CD4-positive, alpha-beta T cell treated with Interleukin-21 for 1 hour (primary cell): Measurements from ENCODE around the gene FAM153A.
"Not testable (repeated sequence)": the region's sequence is repeated elsewhere in the genome, so short reads cannot be mapped to it uniquely, and the experiment has no call there.

Experiments
- DNase-seq: peaks from one replicate; pipeline ENCODE4 v3.0.0-alpha.2; 2020

Gene FAM153A

DNA sequence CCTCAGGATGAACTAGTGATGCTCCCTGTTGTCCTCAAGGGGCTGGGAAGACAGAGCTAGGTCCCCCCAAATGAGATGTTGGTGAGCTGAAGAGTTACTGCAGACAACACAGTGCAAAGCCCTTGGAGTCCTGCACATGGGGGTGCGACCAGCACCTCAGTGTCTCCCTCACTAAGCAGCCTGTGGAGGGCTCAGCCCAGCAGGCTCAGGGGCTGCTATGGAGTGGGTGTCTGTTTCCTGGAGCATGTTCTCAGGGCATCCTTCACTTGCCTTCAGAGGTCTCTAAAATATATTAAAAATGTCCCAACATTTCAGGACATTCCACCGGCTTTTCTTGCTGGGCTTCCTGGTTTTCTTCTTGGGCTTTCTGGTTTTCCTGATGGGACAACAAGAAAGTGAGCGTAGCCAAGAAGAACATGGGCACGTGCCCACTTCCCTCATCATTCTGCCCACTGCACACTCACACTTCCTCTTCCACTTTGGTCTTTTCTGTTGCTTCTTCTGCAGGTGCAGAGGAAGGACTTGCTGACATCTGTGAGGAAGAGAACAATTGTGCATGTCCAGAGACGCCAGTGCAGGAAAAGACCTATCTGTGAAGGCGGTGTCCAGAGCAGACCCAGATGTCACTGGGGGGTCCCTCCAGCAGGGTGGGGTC is 58.7 kb downstream of the FAM153A start:
- not testable (repeated sequence) for DNase-seq

DNA sequence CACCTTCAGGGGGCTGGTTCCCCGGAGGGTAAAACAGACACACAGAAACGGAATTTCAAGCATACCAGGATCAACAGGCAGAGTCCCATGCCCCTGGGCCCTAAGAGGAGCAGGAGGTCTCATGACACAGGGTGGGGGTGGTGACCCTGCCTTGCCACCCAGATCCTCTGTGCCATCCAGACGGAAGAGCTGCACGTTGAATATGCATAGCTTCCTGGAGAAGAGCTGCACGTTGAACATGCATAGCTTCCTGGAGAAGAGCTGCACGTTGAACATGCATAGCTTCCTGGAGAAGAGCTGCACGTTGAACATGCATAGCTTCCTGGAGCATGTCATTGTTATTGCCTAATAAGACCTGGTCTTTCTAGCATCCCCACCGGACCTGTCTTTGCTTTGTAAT is 59.9 kb downstream of the FAM153A start:
- DNase-seq = not testable (repeated sequence)

GRCh38 chr5:177719989-177720388 is 62.7 kb downstream of the FAM153A start:
- DNase-seq = not testable (repeated sequence)

DNA sequence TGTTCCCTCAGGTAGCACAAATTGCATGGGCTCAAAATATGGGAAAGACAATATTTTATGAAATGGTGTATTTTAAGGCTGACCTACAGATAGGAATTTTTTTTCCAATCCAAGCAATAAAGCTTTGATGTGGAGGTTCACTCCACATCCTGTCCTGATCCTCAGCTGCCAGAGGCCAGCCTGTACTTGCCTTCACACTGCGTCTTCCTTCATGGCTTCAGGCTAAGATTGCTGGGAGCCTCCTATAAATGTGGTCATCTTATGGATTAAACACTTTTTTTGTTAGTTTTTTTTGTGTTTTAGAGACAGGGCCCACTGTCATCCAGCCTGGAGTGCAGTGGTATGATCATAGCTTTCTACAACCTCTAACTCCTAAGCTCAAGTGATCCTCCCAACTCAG is 67.3 kb downstream of the FAM153A start:
- not testable (repeated sequence) for DNase-seq

DNA sequence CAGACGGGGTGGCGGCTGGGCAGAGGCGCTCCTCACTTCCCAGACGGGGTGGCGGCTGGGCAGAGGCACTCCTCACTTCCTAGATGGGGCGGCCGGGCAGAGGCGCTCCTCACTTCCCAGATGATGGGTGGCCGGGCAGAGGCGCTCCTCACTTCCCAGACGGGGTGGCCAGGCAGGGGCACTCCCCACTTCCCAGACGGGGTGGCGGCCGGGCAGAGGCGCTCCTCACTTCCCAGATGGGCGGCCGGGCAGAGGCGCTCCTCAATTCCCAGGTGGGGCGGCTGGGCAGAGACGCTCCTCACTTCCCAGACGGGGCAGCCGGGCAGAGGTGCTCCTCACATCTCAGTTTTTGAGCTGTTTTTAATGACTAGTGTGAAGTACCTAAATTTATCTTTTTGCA is 86.6 kb downstream of the FAM153A start:
- DNase-seq = not testable (repeated sequence)

- not testable (repeated sequence) for DNase-seq
Measured at GRCh38 chr5:177695356-177695930, 87.3 kb downstream of the FAM153A start.

DNA sequence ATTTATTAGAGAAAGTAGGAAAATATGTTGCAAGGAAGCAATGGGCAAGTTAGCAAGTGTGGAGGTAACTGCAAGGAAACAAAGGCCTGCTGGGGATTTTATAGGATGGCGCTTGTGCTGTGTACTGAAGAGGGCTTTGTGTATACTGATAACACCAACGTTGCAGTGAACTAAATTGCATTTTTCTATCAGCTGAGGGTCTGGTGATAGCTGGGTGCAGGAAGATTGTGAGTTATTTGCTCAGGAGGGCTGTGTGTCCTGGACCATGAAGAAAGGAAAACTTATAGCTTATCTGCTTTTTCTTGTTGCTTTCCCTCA is 88.2 kb downstream of the FAM153A start:
- DNase-seq = not testable (repeated sequence)

DNA sequence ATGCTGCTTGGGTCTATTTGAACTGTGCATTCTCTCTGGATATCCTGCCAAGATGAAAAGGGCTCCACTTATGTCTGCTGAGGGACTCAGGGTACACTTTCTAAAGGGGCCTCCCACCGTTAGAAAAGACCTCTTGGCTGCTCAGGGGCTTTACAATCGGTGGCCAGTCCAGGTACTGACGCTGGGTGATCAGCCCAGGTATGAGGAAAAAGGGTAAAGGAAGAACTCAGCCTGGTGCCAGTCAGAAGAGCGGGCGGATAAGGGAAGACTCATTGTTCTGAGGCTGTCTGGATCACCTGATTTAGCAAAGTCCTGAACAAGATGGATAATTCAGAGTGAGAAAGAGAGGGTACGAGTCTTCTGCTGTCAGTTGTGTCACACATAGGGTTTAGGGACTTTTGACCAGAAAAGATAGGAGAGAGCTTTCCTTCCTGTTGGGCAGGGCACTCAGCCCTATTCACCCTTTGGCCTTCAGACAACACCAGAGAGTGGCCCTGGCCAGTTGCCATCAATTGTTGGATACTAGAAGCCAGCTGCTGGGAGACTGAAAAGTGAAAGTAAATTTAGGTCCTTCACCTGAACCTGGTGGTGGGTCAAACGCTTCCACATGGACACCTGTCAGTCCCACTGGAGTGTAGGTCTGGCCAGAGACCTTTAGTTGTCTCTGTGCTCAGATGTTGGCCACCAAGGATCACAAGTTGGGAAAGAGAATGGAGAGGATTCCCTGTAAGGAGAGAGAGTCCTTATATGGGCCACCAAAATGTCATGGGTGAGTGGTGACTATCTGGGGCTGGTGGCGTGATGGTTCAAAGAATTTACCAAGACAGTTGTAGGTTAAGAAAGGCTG is 88.8 kb downstream of the FAM153A start:
- DNase-seq = not testable (repeated sequence)

DNA sequence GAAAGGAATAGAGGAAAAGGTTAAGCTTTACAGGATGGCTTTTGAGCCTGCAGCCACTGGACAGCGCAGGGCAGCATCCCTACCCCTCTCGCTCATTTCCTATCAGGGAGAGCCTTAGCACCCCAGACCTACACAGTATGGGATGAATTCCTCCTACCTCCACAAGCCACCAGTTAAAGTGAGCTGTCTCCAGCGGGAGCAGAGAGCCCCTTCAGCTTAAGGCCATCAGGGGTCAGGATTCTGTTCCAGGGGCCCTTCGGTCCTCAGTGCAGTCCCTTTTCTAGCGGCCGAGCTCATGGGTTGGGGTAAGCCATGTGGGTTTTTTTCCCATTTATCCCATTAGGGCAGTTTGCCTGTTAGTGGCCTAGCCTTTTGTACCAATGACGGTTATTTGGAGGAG is 89.7 kb downstream of the FAM153A start:
- DNase-seq = not testable (repeated sequence)

GRCh38 chr5:177692507-177692906 is 90.2 kb downstream of the FAM153A start:
- DNase-seq = not testable (repeated sequence)

GRCh38 chr5:177689011-177689610 is 93.6 kb downstream of the FAM153A start:
- DNase-seq = not testable (repeated sequence)

- DNase-seq = not testable (repeated sequence)
Measured at GRCh38 chr5:177688091-177688490, 94.6 kb downstream of the FAM153A start.

- not testable (repeated sequence) for DNase-seq
Measured at GRCh38 chr5:177681920-177682319, 100.8 kb downstream of the FAM153A start.
